Retinal pigment epithelial cell (primary cell): Measurements from ENCODE around the gene HAUS5.
"Not testable (repeated sequence)": the region's sequence is repeated elsewhere in the genome, so short reads cannot be mapped to it uniquely, and the experiment has no call there.

Experiments
- DNase-seq: peaks from one replicate; pipeline ENCODE4 v3.0.0-alpha.2; 2010; ENCODE audit warnings: low read depth
- H3K4me3 ChIP-seq: 2 replicates; pipeline ENCODE4 v1.5.1; 2011; ENCODE audit warnings: mild to moderate bottlenecking, low read length, control low read depth, moderate library complexity
- TF ChIP-seq, protein P1 (sequence below): conservative IDR thresholded peaks from 2 replicates; pipeline ENCODE4 v1.5.1; 2011; ENCODE audit warnings: low read depth, low read length, control low read depth, inconsistent platforms

HAUS5 gene

GRCh38 chr19:35648017-35648961, 35.8 kb downstream of the HAUS5 start, which contains the start of gene COX6B1:
Gene COX6B1, plus strand, starts transcription at chr19:35648323. Its CDS starts 2,921 bp downstream, at chr19:35651244.
- TF ChIP-seq, protein P1, sequence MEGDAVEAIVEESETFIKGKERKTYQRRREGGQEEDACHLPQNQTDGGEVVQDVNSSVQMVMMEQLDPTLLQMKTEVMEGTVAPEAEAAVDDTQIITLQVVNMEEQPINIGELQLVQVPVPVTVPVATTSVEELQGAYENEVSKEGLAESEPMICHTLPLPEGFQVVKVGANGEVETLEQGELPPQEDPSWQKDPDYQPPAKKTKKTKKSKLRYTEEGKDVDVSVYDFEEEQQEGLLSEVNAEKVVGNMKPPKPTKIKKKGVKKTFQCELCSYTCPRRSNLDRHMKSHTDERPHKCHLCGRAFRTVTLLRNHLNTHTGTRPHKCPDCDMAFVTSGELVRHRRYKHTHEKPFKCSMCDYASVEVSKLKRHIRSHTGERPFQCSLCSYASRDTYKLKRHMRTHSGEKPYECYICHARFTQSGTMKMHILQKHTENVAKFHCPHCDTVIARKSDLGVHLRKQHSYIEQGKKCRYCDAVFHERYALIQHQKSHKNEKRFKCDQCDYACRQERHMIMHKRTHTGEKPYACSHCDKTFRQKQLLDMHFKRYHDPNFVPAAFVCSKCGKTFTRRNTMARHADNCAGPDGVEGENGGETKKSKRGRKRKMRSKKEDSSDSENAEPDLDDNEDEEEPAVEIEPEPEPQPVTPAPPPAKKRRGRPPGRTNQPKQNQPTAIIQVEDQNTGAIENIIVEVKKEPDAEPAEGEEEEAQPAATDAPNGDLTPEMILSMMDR: no peak
- peak within 1 kb of the TSS; percentile 94 for H3K4me3 ChIP-seq
- peak; percentile 91 for DNase-seq

GRCh38 chr19:35650581-35650980, 38.0 kb downstream of the HAUS5 start:
- no peak for DNase-seq
- TF ChIP-seq, protein P1: no peak
- no peak overlapping the region for H3K4me3 ChIP-seq

- not testable (repeated sequence) for H3K4me3 ChIP-seq, DNase-seq
These were observed 42.3 kb downstream of the HAUS5 start for GRCh38 chr19:35654828-35655227.

DNA sequence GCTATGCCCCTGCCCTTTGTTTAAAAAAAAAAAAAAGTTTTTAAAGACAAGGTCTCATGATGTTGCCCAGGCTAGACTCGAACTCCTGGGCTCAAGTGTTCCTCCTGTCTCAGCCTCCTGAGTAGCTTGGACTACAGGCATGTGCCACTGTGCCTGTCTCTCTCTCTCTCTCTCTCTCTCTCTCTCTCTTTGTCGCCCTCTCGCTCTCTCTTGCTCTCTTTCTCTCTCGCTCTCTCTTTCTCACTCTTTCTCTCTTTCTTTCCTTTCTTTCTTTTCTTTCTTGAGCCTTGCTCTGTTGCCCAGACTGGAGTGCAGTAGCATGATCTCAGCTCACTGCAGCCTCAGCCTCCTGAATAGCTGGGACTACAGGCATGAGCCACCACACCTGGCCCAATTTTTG, 43.1 kb downstream of the HAUS5 start:
- TF ChIP-seq, protein P1: no peak
- no peak for DNase-seq
- no peak overlapping the region for H3K4me3 ChIP-seq

GRCh38 chr19:35656700-35657099, 44.2 kb downstream of the HAUS5 start:
- no peak overlapping the region for H3K4me3 ChIP-seq
- no peak for DNase-seq
- TF ChIP-seq, protein P1: no peak

GRCh38 chr19:35657904-35658700, 45.6 kb downstream of the HAUS5 start:
- TF ChIP-seq, protein P1: peak; percentile 24
- no peak for DNase-seq
- no peak overlapping the region for H3K4me3 ChIP-seq

DNA sequence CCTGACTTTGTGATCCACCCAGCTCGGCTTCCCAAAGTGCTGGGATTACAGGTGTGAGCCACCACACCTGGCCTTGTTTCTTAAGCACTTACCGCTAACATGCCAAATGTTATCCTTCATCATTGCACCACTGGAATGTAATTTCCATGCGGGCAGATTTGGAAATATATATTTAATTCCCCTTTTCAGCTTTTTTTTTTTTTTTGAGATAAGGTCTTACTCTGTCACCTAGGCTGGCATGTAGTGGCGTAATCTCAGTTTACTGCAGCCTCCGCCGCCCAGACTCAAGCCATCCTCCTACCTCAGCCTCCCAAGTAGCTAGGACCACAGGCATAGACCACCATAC, 49.4 kb downstream of the HAUS5 start:
- TF ChIP-seq, protein P1: no peak
- DNase-seq: no peak
- H3K4me3 ChIP-seq: no peak overlapping the region
